SK-N-SH (cell line): ENCODE data around the gene ARHGAP31.

Source experiments
- EP300 ChIP-seq, 2 experiments: IDR thresholded peaks; 2 replicates each; pipeline versions ENCODE4 v1.4.0 to v1.6.1; 2012; ENCODE audit warnings: borderline replicate concordance in 1 of 2, low read depth in 1 of 2, low read length in 1 of 2
- POLR2AphosphoS5 ChIP-seq: IDR thresholded peaks from 2 replicates; pipeline ENCODE4 v1.6.1; 2012; ENCODE audit warnings: low read depth, low read length
- RAD21 ChIP-seq: IDR thresholded peaks from 2 replicates; pipeline ENCODE4 v1.6.1; 2012; ENCODE audit warnings: mild to moderate bottlenecking, low read length
- RCOR1 ChIP-seq: fragments of 150-350 bp; IDR thresholded peaks from 2 replicates; pipeline ENCODE4 v1.6.1; 2017; ENCODE audit warnings: antibody characterized with exemption, low read length
- SIN3A ChIP-seq: IDR thresholded peaks from 2 replicates; pipeline ENCODE4 v1.6.1; 2012; ENCODE audit warnings: low read depth, mild to moderate bottlenecking, low read length, moderate library complexity, borderline replicate concordance
- TF ChIP-seq, protein P1 (sequence below): fragments of 150-350 bp; IDR thresholded peaks from 2 replicates; pipeline ENCODE4 v1.6.1; 2017; ENCODE audit warnings: antibody characterized with exemption, low read length, low read depth, borderline replicate concordance
- TF ChIP-seq, protein P2 (sequence below): fragments of 200-600 bp; sonication (generic); IDR thresholded peaks from 2 replicates; pipeline ENCODE4 v1.6.1; 2017; ENCODE audit warnings: antibody characterized with exemption, mild to moderate bottlenecking, moderate library complexity
- TF ChIP-seq, protein P3 (sequence below): IDR thresholded peaks from 2 replicates; pipeline ENCODE4; 2012
- TF ChIP-seq, protein P4 (sequence below): IDR thresholded peaks from 2 replicates; pipeline ENCODE4 v1.6.1; 2012; ENCODE audit warnings: mild to moderate bottlenecking, low read depth, low read length, moderate library complexity
- TF ChIP-seq, protein P5 (sequence below): IDR thresholded peaks from 2 replicates; pipeline ENCODE4 v1.4.0; 2012; ENCODE audit warnings: low read depth

DNA sequence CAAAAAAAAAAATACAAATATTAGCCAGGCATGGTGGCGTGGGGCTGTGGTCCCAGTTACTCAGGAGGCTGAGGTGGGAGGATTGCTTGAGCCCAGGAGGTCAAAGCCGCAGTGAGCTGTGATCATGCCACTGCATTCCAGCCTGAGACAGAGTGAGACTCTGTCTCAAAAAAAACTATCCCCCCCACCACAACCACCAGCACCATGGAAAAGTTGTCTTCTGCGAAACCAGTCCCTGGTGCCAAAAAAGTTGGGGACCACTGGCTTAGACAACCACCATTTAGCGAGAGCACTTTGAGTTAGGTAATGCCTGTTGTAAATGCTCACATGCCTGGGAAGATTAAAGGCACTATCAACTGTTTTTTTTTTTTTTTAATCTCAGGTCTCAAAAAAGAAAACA, 15.4 kb downstream of the ARHGAP31 start:
- TF ChIP-seq, protein P1, sequence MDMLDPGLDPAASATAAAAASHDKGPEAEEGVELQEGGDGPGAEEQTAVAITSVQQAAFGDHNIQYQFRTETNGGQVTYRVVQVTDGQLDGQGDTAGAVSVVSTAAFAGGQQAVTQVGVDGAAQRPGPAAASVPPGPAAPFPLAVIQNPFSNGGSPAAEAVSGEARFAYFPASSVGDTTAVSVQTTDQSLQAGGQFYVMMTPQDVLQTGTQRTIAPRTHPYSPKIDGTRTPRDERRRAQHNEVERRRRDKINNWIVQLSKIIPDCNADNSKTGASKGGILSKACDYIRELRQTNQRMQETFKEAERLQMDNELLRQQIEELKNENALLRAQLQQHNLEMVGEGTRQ: no peak
- TF ChIP-seq SIN3A: no peak
- TF ChIP-seq, protein P2, sequence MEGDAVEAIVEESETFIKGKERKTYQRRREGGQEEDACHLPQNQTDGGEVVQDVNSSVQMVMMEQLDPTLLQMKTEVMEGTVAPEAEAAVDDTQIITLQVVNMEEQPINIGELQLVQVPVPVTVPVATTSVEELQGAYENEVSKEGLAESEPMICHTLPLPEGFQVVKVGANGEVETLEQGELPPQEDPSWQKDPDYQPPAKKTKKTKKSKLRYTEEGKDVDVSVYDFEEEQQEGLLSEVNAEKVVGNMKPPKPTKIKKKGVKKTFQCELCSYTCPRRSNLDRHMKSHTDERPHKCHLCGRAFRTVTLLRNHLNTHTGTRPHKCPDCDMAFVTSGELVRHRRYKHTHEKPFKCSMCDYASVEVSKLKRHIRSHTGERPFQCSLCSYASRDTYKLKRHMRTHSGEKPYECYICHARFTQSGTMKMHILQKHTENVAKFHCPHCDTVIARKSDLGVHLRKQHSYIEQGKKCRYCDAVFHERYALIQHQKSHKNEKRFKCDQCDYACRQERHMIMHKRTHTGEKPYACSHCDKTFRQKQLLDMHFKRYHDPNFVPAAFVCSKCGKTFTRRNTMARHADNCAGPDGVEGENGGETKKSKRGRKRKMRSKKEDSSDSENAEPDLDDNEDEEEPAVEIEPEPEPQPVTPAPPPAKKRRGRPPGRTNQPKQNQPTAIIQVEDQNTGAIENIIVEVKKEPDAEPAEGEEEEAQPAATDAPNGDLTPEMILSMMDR: no peak
- TF ChIP-seq, protein P3, sequence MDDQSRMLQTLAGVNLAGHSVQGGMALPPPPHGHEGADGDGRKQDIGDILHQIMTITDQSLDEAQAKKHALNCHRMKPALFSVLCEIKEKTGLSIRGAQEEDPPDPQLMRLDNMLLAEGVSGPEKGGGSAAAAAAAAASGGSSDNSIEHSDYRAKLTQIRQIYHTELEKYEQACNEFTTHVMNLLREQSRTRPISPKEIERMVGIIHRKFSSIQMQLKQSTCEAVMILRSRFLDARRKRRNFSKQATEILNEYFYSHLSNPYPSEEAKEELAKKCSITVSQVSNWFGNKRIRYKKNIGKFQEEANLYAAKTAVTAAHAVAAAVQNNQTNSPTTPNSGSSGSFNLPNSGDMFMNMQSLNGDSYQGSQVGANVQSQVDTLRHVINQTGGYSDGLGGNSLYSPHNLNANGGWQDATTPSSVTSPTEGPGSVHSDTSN: no peak
- no peak for TF ChIP-seq RCOR1
- no peak for TF ChIP-seq POLR2AphosphoS5
- TF ChIP-seq RAD21: no peak
- TF ChIP-seq, protein P4, sequence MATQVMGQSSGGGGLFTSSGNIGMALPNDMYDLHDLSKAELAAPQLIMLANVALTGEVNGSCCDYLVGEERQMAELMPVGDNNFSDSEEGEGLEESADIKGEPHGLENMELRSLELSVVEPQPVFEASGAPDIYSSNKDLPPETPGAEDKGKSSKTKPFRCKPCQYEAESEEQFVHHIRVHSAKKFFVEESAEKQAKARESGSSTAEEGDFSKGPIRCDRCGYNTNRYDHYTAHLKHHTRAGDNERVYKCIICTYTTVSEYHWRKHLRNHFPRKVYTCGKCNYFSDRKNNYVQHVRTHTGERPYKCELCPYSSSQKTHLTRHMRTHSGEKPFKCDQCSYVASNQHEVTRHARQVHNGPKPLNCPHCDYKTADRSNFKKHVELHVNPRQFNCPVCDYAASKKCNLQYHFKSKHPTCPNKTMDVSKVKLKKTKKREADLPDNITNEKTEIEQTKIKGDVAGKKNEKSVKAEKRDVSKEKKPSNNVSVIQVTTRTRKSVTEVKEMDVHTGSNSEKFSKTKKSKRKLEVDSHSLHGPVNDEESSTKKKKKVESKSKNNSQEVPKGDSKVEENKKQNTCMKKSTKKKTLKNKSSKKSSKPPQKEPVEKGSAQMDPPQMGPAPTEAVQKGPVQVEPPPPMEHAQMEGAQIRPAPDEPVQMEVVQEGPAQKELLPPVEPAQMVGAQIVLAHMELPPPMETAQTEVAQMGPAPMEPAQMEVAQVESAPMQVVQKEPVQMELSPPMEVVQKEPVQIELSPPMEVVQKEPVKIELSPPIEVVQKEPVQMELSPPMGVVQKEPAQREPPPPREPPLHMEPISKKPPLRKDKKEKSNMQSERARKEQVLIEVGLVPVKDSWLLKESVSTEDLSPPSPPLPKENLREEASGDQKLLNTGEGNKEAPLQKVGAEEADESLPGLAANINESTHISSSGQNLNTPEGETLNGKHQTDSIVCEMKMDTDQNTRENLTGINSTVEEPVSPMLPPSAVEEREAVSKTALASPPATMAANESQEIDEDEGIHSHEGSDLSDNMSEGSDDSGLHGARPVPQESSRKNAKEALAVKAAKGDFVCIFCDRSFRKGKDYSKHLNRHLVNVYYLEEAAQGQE: no peak
- TF ChIP-seq, protein P5, sequence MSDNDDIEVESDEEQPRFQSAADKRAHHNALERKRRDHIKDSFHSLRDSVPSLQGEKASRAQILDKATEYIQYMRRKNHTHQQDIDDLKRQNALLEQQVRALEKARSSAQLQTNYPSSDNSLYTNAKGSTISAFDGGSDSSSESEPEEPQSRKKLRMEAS: no peak
- TF ChIP-seq EP300 (IDR thresholded peaks at IDR 0.05; ENCODE audit: borderline replicate concordance in 1 of 2, low read depth in 1 of 2, low read length in 1 of 2): no peak
